Measurements from ENCODE around the gene SEPSECS. TPM values are rescaled to one million over a fixed set of nuclear protein-coding genes. Genes with fewer than 3 reads are reported as not detected.

SEPSECS gene
- total and polyA plus RNA-seq, 4 donors = 3.3 to 9.4 (median 5.5) TPM

GRCh38 chr4:25110527-25111329, 49.5 kb downstream of the SEPSECS start:
- Histone ChIP-seq H3K27ac (ENCODE audit: low read depth in 1 of 2, low read length in 2 of 2) (no peak overlapping the region), H3K36me3 (ENCODE audit: control insufficient read depth in 1 of 2, insufficient read depth in 2 of 2, low read length in 1 of 2) (no peaks in the 10 kb centered on the region), H3K4me3 (ENCODE audit: low read length in 2 of 2) (no peak overlapping the region), H3K4me1 (ENCODE audit: control insufficient read depth in 1 of 2, insufficient read depth in 2 of 2, low read length in 2 of 2) (no peaks in the 10 kb centered on the region), H3K9me3 (ENCODE audit: control insufficient read depth, low read length) (no peaks in the 10 kb centered on the region), H3K27me3 (ENCODE audit: control insufficient read depth in 1 of 2, insufficient read depth in 2 of 2, low read length in 1 of 2) (no peaks in the 10 kb centered on the region)
- ATAC-seq (ENCODE audit: low FRiP score) (no peak), DNase-seq (no peak)
- intact Hi-C loops (cut with DNase I) = no loop called here
- WGBS, 2 donors = 94 to 95% methylated on average over 8 of the region's 8 CpGs

- no peak for ATAC-seq (ENCODE audit: low FRiP score)
- no peak overlapping the region for H3K4me3 ChIP-seq (ENCODE audit: low read length in 2 of 2)
- DNase-seq = no peak
- intact Hi-C loops (cut with DNase I) = no loop called here
- no peaks in the 10 kb centered on the region for H3K9me3 ChIP-seq (ENCODE audit: control insufficient read depth, low read length)
- no peaks in the 10 kb centered on the region for H3K36me3 ChIP-seq (ENCODE audit: control insufficient read depth in 1 of 2, insufficient read depth in 2 of 2, low read length in 1 of 2)
- WGBS, 2 donors = 96 to 97% methylated on average over 4 of the region's 4 CpGs
- H3K4me1 ChIP-seq (ENCODE audit: control insufficient read depth in 1 of 2, insufficient read depth in 2 of 2, low read length in 2 of 2) = no peaks in the 10 kb centered on the region
- no peaks in the 10 kb centered on the region for H3K27me3 ChIP-seq (ENCODE audit: control insufficient read depth in 1 of 2, insufficient read depth in 2 of 2, low read length in 1 of 2)
- no peak overlapping the region for H3K27ac ChIP-seq (ENCODE audit: low read depth in 1 of 2, low read length in 2 of 2)
Measured at GRCh38 chr4:25109511-25109910, 50.7 kb downstream of the SEPSECS start.

GRCh38 chr4:25108556-25108955, 51.7 kb downstream of the SEPSECS start:
- Histone ChIP-seq H3K9me3 (ENCODE audit: control insufficient read depth, low read length) (no peaks in the 10 kb centered on the region), H3K27ac (ENCODE audit: low read depth in 1 of 2, low read length in 2 of 2) (no peak overlapping the region), H3K36me3 (ENCODE audit: control insufficient read depth in 1 of 2, insufficient read depth in 2 of 2, low read length in 1 of 2) (no peaks in the 10 kb centered on the region), H3K4me3 (ENCODE audit: low read length in 2 of 2) (no peak overlapping the region), H3K27me3 (ENCODE audit: control insufficient read depth in 1 of 2, insufficient read depth in 2 of 2, low read length in 1 of 2) (no peaks in the 10 kb centered on the region), H3K4me1 (ENCODE audit: control insufficient read depth in 1 of 2, insufficient read depth in 2 of 2, low read length in 2 of 2) (no peaks in the 10 kb centered on the region)
- DNase-seq (no peak), ATAC-seq (ENCODE audit: low FRiP score) (no peak)
- intact Hi-C loops (cut with DNase I) = no loop called here
- 91 to 94% methylated on average over 4 of the region's 4 CpGs for WGBS, 2 donors

GRCh38 chr4:25107827-25108516, 52.3 kb downstream of the SEPSECS start:
- no peak for DNase-seq
- no peaks in the 10 kb centered on the region for H3K27me3 ChIP-seq (ENCODE audit: control insufficient read depth in 1 of 2, insufficient read depth in 2 of 2, low read length in 1 of 2)
- intact Hi-C loops (cut with DNase I) = no loop called here
- no peak overlapping the region for H3K27ac ChIP-seq (ENCODE audit: low read depth in 1 of 2, low read length in 2 of 2)
- ATAC-seq (ENCODE audit: low FRiP score) = no peak
- H3K4me3 ChIP-seq (ENCODE audit: low read length in 2 of 2) = no peak overlapping the region
- 61 to 67% methylated on average over 6 of the region's 6 CpGs for WGBS, 2 donors
- no peaks in the 10 kb centered on the region for H3K36me3 ChIP-seq (ENCODE audit: control insufficient read depth in 1 of 2, insufficient read depth in 2 of 2, low read length in 1 of 2)
- H3K4me1 ChIP-seq (ENCODE audit: control insufficient read depth in 1 of 2, insufficient read depth in 2 of 2, low read length in 2 of 2) = no peaks in the 10 kb centered on the region
- H3K9me3 ChIP-seq (ENCODE audit: control insufficient read depth, low read length) = no peaks in the 10 kb centered on the region

GRCh38 chr4:25106363-25107151, 53.7 kb downstream of the SEPSECS start:
- ATAC-seq (ENCODE audit: low FRiP score) = no peak
- DNase-seq = no peak

GRCh38 chr4:25104591-25104990, 55.7 kb downstream of the SEPSECS start:
- intact Hi-C loops (cut with DNase I) = no loop called here
- WGBS, 2 donors = 10 to 15% methylated on average over 3 of the region's 3 CpGs
- Histone ChIP-seq H3K27me3 (ENCODE audit: control insufficient read depth in 1 of 2, insufficient read depth in 2 of 2, low read length in 1 of 2) (no peaks in the 10 kb centered on the region), H3K4me3 (ENCODE audit: low read length in 2 of 2) (no peak overlapping the region), H3K36me3 (ENCODE audit: control insufficient read depth in 1 of 2, insufficient read depth in 2 of 2, low read length in 1 of 2) (no peaks in the 10 kb centered on the region), H3K4me1 (ENCODE audit: control insufficient read depth in 1 of 2, insufficient read depth in 2 of 2, low read length in 2 of 2) (no peaks in the 10 kb centered on the region), H3K27ac (ENCODE audit: low read depth in 1 of 2, low read length in 2 of 2) (no peak overlapping the region), H3K9me3 (ENCODE audit: control insufficient read depth, low read length) (peaks cover 3% of the 10 kb centered on the region)
- ATAC-seq (ENCODE audit: low FRiP score) = no peak
- DNase-seq = no peak

More at GRCh38 chr4:25106363-25107151, 53.7 kb downstream of the SEPSECS start:
- intact Hi-C loops (cut with DNase I) = no loop called here
- Histone ChIP-seq H3K27ac (ENCODE audit: low read depth in 1 of 2, low read length in 2 of 2) (no peak overlapping the region), H3K27me3 (ENCODE audit: control insufficient read depth in 1 of 2, insufficient read depth in 2 of 2, low read length in 1 of 2) (no peaks in the 10 kb centered on the region), H3K4me1 (ENCODE audit: control insufficient read depth in 1 of 2, insufficient read depth in 2 of 2, low read length in 2 of 2) (no peaks in the 10 kb centered on the region), H3K9me3 (ENCODE audit: control insufficient read depth, low read length) (peaks cover 3% of the 10 kb centered on the region), H3K36me3 (ENCODE audit: control insufficient read depth in 1 of 2, insufficient read depth in 2 of 2, low read length in 1 of 2) (no peaks in the 10 kb centered on the region), H3K4me3 (ENCODE audit: low read length in 2 of 2) (no peak overlapping the region)
- 96 to 98% methylated on average over 14 of the region's 14 CpGs for WGBS, 2 donors

- no peaks in the 10 kb centered on the region for H3K4me1 ChIP-seq (ENCODE audit: control insufficient read depth in 1 of 2, insufficient read depth in 2 of 2, low read length in 2 of 2)
- whole genome bisulfite sequencing, 2 donors = 5 to 20% methylated on average over 4 of the region's 4 CpGs
- H3K9me3 ChIP-seq (ENCODE audit: control insufficient read depth, low read length) = peaks cover 3% of the 10 kb centered on the region
- H3K27ac ChIP-seq (ENCODE audit: low read depth in 1 of 2, low read length in 2 of 2) = no peak overlapping the region
- no peak for DNase-seq
- ATAC-seq (ENCODE audit: low FRiP score) = no peak
- no peaks in the 10 kb centered on the region for H3K36me3 ChIP-seq (ENCODE audit: control insufficient read depth in 1 of 2, insufficient read depth in 2 of 2, low read length in 1 of 2)
- H3K27me3 ChIP-seq (ENCODE audit: control insufficient read depth in 1 of 2, insufficient read depth in 2 of 2, low read length in 1 of 2) = no peaks in the 10 kb centered on the region
- no peak overlapping the region for H3K4me3 ChIP-seq (ENCODE audit: low read length in 2 of 2)
- intact Hi-C loops (cut with DNase I) = no loop called here
Measured at GRCh38 chr4:25103418-25103817, 56.8 kb downstream of the SEPSECS start.

- DNase-seq (no peak), ATAC-seq (ENCODE audit: low FRiP score) (no peak)
- Histone ChIP-seq H3K4me1 (ENCODE audit: control insufficient read depth in 1 of 2, insufficient read depth in 2 of 2, low read length in 2 of 2) (no peaks in the 10 kb centered on the region), H3K9me3 (ENCODE audit: control insufficient read depth, low read length) (peaks cover 3% of the 10 kb centered on the region), H3K36me3 (ENCODE audit: control insufficient read depth in 1 of 2, insufficient read depth in 2 of 2, low read length in 1 of 2) (no peaks in the 10 kb centered on the region), H3K4me3 (ENCODE audit: low read length in 2 of 2) (no peak overlapping the region), H3K27me3 (ENCODE audit: control insufficient read depth in 1 of 2, insufficient read depth in 2 of 2, low read length in 1 of 2) (no peaks in the 10 kb centered on the region), H3K27ac (ENCODE audit: low read depth in 1 of 2, low read length in 2 of 2) (no peak overlapping the region)
- WGBS, 2 donors = 95 to 96% methylated on average over 5 of the region's 5 CpGs
- intact Hi-C loops (cut with DNase I) = no loop called here
Measured at GRCh38 chr4:25101836-25102235, 58.4 kb downstream of the SEPSECS start.

All from aorta (tissue), 5 donors.